H1 (cell line): ENCODE data around the gene GNA12.

Experiments used
- CEBPB ChIP-seq: IDR thresholded peaks from 2 replicates; pipeline ENCODE4 v1.6.1; 2012; ENCODE audit warnings: low read depth, low read length
- CHD2 ChIP-seq: IDR thresholded peaks from 2 replicates; pipeline ENCODE4 v1.6.1; 2012; ENCODE audit warnings: low read length, improper control_type of control experiment
- CREB1 ChIP-seq: IDR thresholded peaks from 2 replicates; pipeline ENCODE4 v1.6.1; 2012; ENCODE audit warnings: inconsistent platforms
- NRF1 ChIP-seq: IDR thresholded peaks from 2 replicates; pipeline ENCODE4 v1.6.1; 2011; ENCODE audit warnings: mild to moderate bottlenecking, low read depth, low read length, improper control_type of control experiment
- POLR2A ChIP-seq, 2 experiments: IDR thresholded peaks; 1 replicate in 1 of 2; 2 replicates in 1 of 2; pipeline ENCODE4 v1.6.1; 2011; ENCODE audit warnings: low read depth in 2 of 2, low read length in 2 of 2, mild to moderate bottlenecking in 2 of 2; ENCODE audit errors: control extremely low read depth in 1 of 2
- POLR2AphosphoS5 ChIP-seq: IDR thresholded peaks from 2 replicates; pipeline ENCODE4 v1.6.1; 2011; ENCODE audit warnings: low read depth, low read length
- RAD21 ChIP-seq, 2 experiments: IDR thresholded peaks in 1 of 2; conservative IDR thresholded peaks in 1 of 2; 2 replicates each; pipeline ENCODE4 v1.6.1; 2011; ENCODE audit warnings: low read depth in 2 of 2, low read length in 2 of 2, improper control_type of control experiment in 1 of 2, inconsistent platforms in 1 of 2, mild to moderate bottlenecking in 1 of 2, moderate library complexity in 1 of 2
- SIN3A ChIP-seq, 2 experiments: IDR thresholded peaks in 1 of 2; conservative IDR thresholded peaks in 1 of 2; 2 replicates each; pipeline ENCODE4 v1.6.1; 2011 to 2012; ENCODE audit warnings: low read length in 2 of 2, improper control_type of control experiment in 1 of 2, low read depth in 1 of 2, mild to moderate bottlenecking in 1 of 2
- YY1 ChIP-seq: IDR thresholded peaks from 2 replicates; pipeline ENCODE4 v1.6.1; 2011; ENCODE audit warnings: low read depth, mild to moderate bottlenecking, low read length
- TF ChIP-seq, protein P1 (sequence below), 3 experiments: IDR thresholded peaks; 1 replicate in 2 of 3; 2 replicates in 1 of 3; pipeline versions ENCODE4 v1.5.1 to v1.6.1; 2011; ENCODE audit warnings: low read length in 3 of 3, mild to moderate bottlenecking in 3 of 3, inconsistent platforms in 2 of 3, low read depth in 1 of 3, moderate library complexity in 1 of 3; ENCODE audit not compliant: insufficient read depth in 1 of 3; ENCODE audit errors: control extremely low read depth in 1 of 3
- TF ChIP-seq, protein P2 (sequence below): IDR thresholded peaks from 2 replicates; pipeline ENCODE4 v1.6.1; 2011; ENCODE audit warnings: low read depth, mild to moderate bottlenecking, low read length; ENCODE audit not compliant: insufficient read depth

DNA sequence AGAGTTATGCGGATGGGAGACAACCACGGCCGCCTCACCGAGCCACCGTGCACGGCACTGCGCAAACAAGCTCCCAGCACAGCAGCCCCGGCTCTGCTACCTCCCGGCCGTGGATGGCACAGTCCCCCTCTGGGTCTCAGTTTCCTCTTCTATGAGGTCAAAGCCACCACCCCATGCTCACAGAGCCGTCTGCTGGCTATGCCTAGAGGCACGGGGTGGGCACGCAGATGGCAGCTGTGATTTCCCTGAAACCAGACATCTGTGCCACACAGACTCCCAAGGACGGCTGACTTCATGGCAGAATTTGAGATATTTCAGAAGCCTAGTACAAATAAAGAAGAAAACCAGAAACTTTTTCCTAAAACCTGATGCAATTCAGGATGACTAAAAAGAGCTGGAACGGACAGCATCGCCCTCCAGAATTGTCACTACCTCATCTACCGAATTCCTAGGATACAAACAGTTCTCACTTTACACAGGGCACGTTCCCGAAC lies 82.9 kb downstream of the GNA12 start:
- TF ChIP-seq SIN3A (conservative IDR thresholded peaks at IDR 0.05 in 1 of 2, IDR thresholded peaks at IDR 0.05 in 1 of 2; ENCODE audit: low read depth in 1 of 2, low read length in 2 of 2): no peak
- TF ChIP-seq NRF1: no peak
- TF ChIP-seq YY1: no peak
- TF ChIP-seq CREB1: no peak
- TF ChIP-seq, protein P1, sequence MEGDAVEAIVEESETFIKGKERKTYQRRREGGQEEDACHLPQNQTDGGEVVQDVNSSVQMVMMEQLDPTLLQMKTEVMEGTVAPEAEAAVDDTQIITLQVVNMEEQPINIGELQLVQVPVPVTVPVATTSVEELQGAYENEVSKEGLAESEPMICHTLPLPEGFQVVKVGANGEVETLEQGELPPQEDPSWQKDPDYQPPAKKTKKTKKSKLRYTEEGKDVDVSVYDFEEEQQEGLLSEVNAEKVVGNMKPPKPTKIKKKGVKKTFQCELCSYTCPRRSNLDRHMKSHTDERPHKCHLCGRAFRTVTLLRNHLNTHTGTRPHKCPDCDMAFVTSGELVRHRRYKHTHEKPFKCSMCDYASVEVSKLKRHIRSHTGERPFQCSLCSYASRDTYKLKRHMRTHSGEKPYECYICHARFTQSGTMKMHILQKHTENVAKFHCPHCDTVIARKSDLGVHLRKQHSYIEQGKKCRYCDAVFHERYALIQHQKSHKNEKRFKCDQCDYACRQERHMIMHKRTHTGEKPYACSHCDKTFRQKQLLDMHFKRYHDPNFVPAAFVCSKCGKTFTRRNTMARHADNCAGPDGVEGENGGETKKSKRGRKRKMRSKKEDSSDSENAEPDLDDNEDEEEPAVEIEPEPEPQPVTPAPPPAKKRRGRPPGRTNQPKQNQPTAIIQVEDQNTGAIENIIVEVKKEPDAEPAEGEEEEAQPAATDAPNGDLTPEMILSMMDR (IDR thresholded peaks at IDR 0.05; ENCODE audit: control extremely low read depth in 1 of 3, insufficient read depth in 1 of 3, low read depth in 1 of 3, low read length in 3 of 3): no peak
- TF ChIP-seq, protein P2, sequence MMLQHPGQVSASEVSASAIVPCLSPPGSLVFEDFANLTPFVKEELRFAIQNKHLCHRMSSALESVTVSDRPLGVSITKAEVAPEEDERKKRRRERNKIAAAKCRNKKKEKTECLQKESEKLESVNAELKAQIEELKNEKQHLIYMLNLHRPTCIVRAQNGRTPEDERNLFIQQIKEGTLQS: no peak
- no peak for TF ChIP-seq CEBPB
- no peak for TF ChIP-seq RAD21 (IDR thresholded peaks at IDR 0.05 in 1 of 2, conservative IDR thresholded peaks at IDR 0.05 in 1 of 2; ENCODE audit: low read depth in 2 of 2, low read length in 2 of 2)
- TF ChIP-seq POLR2A (IDR thresholded peaks at IDR 0.05; ENCODE audit: control extremely low read depth in 1 of 2, low read depth in 2 of 2, low read length in 2 of 2): no peak
- TF ChIP-seq CHD2: no peak
- TF ChIP-seq POLR2AphosphoS5: no peak
